ENCODE data around the gene ATG7.
"Not testable (repeated sequence)": the region's sequence is repeated elsewhere in the genome, so short reads cannot be mapped to it uniquely, and the experiment has no call there.

DNA sequence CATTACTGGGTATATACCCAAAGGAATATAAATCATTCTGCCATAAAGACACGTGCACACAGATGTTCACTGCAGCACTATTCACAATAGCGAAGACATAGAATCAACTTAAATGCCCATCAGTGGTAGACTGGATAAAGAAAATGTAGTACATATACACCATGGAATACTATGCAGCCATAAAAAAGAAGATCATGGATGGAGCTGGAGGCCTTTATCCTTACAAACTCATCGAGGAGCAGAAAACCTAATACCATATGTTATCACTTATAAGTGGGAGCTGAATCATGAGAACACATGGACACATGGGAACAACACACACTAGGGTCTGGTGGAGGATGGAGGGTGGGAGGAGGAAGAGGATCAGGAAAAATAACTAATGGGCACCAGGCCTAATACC is 173.0 kb downstream of the ATG7 start:
- TF ChIP-seq, protein P1, sequence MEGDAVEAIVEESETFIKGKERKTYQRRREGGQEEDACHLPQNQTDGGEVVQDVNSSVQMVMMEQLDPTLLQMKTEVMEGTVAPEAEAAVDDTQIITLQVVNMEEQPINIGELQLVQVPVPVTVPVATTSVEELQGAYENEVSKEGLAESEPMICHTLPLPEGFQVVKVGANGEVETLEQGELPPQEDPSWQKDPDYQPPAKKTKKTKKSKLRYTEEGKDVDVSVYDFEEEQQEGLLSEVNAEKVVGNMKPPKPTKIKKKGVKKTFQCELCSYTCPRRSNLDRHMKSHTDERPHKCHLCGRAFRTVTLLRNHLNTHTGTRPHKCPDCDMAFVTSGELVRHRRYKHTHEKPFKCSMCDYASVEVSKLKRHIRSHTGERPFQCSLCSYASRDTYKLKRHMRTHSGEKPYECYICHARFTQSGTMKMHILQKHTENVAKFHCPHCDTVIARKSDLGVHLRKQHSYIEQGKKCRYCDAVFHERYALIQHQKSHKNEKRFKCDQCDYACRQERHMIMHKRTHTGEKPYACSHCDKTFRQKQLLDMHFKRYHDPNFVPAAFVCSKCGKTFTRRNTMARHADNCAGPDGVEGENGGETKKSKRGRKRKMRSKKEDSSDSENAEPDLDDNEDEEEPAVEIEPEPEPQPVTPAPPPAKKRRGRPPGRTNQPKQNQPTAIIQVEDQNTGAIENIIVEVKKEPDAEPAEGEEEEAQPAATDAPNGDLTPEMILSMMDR (conservative IDR thresholded peaks at IDR 0.05), result not testable (repeated sequence)
- TF ChIP-seq EZH2 (IDR thresholded peaks at IDR 0.05; ENCODE audit: low read depth), result not testable (repeated sequence)

Data from PC-9 (cell line).